ENCODE measurements around the gene ELP5. TPM values are rescaled to one million over a fixed set of nuclear protein-coding genes. Genes with fewer than 3 reads are reported as not detected.

The ELP5 gene
- total RNA-seq, 1 donor = 21.7 TPM

DNA sequence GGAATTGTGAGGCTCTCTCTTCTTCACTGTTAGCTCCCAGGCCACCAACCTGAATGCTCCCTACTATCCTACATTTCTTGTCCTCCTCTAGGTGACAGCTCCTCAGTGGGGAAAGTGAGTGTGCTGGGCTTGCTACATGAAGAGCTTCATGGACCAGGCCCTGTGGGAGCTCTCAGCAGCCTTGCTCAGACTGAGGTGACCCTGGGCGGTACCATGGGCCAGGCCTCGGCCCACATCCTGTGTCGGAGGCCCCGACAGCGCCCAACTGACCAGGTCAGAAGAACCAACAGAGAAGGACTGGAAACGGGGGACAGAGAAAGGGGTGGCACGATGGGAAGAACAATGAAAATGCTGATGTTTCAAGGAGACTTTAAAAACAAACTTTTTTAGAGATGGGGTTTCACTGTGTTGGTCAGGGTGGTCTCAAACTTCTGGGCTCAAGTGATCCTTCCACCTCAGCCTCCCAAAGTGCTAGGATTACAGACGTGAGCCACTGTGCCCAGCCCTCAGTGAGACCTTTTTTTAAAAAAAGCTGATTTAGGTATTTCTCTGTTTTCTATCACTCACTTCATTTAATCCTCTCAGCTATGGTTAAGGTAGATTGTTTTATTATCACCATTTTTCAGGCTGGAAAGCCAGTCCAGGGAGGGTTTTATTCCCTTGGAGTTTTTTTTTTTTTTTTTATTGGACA is 4.9 kb downstream of the ELP5 start:
- TF ChIP-seq, protein P1, sequence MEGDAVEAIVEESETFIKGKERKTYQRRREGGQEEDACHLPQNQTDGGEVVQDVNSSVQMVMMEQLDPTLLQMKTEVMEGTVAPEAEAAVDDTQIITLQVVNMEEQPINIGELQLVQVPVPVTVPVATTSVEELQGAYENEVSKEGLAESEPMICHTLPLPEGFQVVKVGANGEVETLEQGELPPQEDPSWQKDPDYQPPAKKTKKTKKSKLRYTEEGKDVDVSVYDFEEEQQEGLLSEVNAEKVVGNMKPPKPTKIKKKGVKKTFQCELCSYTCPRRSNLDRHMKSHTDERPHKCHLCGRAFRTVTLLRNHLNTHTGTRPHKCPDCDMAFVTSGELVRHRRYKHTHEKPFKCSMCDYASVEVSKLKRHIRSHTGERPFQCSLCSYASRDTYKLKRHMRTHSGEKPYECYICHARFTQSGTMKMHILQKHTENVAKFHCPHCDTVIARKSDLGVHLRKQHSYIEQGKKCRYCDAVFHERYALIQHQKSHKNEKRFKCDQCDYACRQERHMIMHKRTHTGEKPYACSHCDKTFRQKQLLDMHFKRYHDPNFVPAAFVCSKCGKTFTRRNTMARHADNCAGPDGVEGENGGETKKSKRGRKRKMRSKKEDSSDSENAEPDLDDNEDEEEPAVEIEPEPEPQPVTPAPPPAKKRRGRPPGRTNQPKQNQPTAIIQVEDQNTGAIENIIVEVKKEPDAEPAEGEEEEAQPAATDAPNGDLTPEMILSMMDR (IDR thresholded peaks at IDR 0.05; ENCODE audit: extremely low read depth, low read depth, low read length) = no peak
- H2AFZ ChIP-seq (ENCODE audit: low read length) = no peak overlapping the region

DNA sequence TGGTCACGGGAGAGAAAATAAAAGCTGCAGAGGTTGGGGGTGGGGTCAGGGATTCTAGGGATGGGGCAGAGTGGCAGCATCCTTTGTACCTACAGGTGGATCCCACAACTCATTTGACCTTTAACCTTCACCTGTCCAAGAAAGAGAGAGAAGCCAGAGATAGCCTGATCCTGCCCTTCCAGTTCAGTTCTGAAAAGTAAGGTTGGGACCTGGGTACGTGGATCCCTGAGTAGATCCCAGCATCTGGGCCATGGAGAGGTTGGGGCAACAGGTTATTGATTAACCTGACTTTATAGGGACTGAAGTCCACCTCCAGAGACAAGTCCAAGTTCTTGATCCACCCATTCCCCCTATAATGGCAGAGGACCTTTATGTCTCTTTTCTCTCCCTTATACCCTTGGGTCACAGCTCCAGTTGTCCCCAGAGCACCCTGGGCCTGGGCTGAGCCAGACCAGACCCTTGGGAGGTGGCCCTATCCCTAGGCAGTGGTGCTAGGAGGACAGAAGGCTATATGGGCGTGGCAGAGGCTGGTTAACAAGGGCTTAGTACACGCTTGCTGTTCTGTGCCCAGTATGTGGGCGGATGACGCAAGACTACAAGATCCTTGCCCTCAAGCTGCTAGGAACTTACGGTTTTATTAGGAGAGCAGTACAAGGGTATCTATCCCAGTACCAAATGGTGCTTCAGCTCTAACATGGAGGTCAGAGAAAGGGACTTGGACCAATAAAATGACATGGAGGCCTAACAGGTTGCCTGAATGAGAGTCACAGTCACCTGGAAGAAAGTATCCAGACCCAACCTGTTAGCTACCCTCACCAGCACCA is 6.9 kb downstream of the ELP5 start:
- peaks cover 15% of the 10 kb centered on the region for H3K27me3 ChIP-seq (ENCODE audit: insufficient read depth, low read length)
- H3K9me3 ChIP-seq (ENCODE audit: low read depth, low read length) = no peaks in the 10 kb centered on the region
- H3K36me3 ChIP-seq (ENCODE audit: insufficient read depth, low read length) = peaks cover 41% of the 10 kb centered on the region
- no peaks in the 10 kb centered on the region for H4K20me1 ChIP-seq (ENCODE audit: insufficient read depth, low read length)
- H3K79me2 ChIP-seq (ENCODE audit: insufficient read depth, low read length) = peaks cover 5% of the 10 kb centered on the region
- H3K27ac ChIP-seq (ENCODE audit: low read depth, low read length) = no peak overlapping the region
- no peak overlapping the region for H2AFZ ChIP-seq (ENCODE audit: low read length)
- H3K4me2 ChIP-seq (ENCODE audit: insufficient read depth, low read length) = no peak overlapping the region
- H3K4me1 ChIP-seq (ENCODE audit: insufficient read depth, low read length) = peaks cover 16% of the 10 kb centered on the region
- TF ChIP-seq, protein P1 (IDR thresholded peaks at IDR 0.05; ENCODE audit: extremely low read depth, low read depth, low read length) = no peak
- peak; percentile 90 for DNase-seq (ENCODE audit: insufficient read length, low spot score, missing footprints)
- no peak overlapping the region for H3K4me3 ChIP-seq (ENCODE audit: insufficient read depth, low read length)

More for the DNA sequence above, 4.9 kb downstream of the ELP5 start:
- no peak for DNase-seq (ENCODE audit: insufficient read length, low spot score, missing footprints)
- H3K4me3 ChIP-seq (ENCODE audit: insufficient read depth, low read length) = no peak overlapping the region
- peaks cover 41% of the 10 kb centered on the region for H3K36me3 ChIP-seq (ENCODE audit: insufficient read depth, low read length)
- H4K20me1 ChIP-seq (ENCODE audit: insufficient read depth, low read length) = no peaks in the 10 kb centered on the region
- no peak overlapping the region for H3K4me2 ChIP-seq (ENCODE audit: insufficient read depth, low read length)
- H3K4me1 ChIP-seq (ENCODE audit: insufficient read depth, low read length) = peaks cover 16% of the 10 kb centered on the region
- no peak overlapping the region for H3K27ac ChIP-seq (ENCODE audit: low read depth, low read length)
- H3K27me3 ChIP-seq (ENCODE audit: insufficient read depth, low read length) = peaks cover 5% of the 10 kb centered on the region
- H3K9me3 ChIP-seq (ENCODE audit: low read depth, low read length) = no peaks in the 10 kb centered on the region
- H3K79me2 ChIP-seq (ENCODE audit: insufficient read depth, low read length) = peaks cover 16% of the 10 kb centered on the region

DNA sequence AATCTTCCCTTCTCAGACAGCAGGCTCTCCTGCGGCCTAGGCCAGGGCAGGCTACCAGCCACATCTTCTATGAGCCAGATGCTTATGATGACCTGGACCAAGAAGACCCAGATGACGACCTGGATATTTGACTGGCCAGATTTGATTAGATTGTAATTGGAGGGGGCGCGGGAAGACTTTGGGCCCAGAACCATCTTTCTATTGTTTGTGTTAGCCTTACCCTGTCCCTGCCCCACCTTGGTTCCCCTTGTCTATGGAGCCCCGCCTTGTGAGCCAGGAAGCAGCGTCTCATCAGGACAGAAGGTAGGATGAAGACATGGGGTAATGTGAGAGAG is 7.5 kb downstream of the ELP5 start:
- Histone ChIP-seq H3K79me2 (ENCODE audit: insufficient read depth, low read length) (peaks cover 1% of the 10 kb centered on the region), H3K4me3 (ENCODE audit: insufficient read depth, low read length) (no peak overlapping the region), H3K4me2 (ENCODE audit: insufficient read depth, low read length) (no peak overlapping the region), H3K4me1 (ENCODE audit: insufficient read depth, low read length) (peaks cover 17% of the 10 kb centered on the region), H3K36me3 (ENCODE audit: insufficient read depth, low read length) (peaks cover 36% of the 10 kb centered on the region), H2AFZ (ENCODE audit: low read length) (no peak overlapping the region), H3K27ac (ENCODE audit: low read depth, low read length) (no peak overlapping the region), H4K20me1 (ENCODE audit: insufficient read depth, low read length) (no peaks in the 10 kb centered on the region), H3K27me3 (ENCODE audit: insufficient read depth, low read length) (peaks cover 15% of the 10 kb centered on the region), H3K9me3 (ENCODE audit: low read depth, low read length) (no peaks in the 10 kb centered on the region)
- TF ChIP-seq, protein P1 (IDR thresholded peaks at IDR 0.05; ENCODE audit: extremely low read depth, low read depth, low read length) = no peak
- peak; percentile 63 for DNase-seq (ENCODE audit: insufficient read length, low spot score, missing footprints)

DNA sequence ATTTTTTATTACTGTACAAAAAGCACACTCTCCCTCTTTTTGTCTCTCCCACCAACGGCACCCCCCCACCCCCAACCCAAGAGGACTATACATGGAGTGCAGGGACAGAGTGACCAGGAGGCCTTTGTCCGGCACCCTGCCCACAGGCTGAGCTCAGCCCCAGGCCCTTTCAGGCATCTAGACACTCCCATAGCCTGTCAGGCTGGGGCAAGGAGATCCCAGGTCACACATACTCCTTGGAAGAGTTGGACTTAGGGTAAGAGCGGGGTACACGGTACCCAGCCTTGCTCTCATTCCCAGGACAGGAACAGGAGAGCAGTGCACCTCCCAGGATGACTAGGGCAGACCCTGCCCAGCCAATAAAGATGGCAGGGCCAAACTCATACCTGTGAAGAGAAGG is 8.1 kb downstream of the ELP5 start:
- H4K20me1 ChIP-seq (ENCODE audit: insufficient read depth, low read length) = no peaks in the 10 kb centered on the region

More for the DNA sequence above, 8.1 kb downstream of the ELP5 start:
- H3K79me2 ChIP-seq (ENCODE audit: insufficient read depth, low read length) = no peaks in the 10 kb centered on the region
- H3K4me2 ChIP-seq (ENCODE audit: insufficient read depth, low read length) = no peak overlapping the region
- TF ChIP-seq, protein P1 (IDR thresholded peaks at IDR 0.05; ENCODE audit: extremely low read depth, low read depth, low read length) = no peak
- DNase-seq (ENCODE audit: insufficient read length, low spot score, missing footprints) = peak; percentile 50
- peaks cover 30% of the 10 kb centered on the region for H3K36me3 ChIP-seq (ENCODE audit: insufficient read depth, low read length)
- no peak overlapping the region for H3K27ac ChIP-seq (ENCODE audit: low read depth, low read length)
- no peak overlapping the region for H3K4me3 ChIP-seq (ENCODE audit: insufficient read depth, low read length)
- peaks cover 19% of the 10 kb centered on the region for H3K4me1 ChIP-seq (ENCODE audit: insufficient read depth, low read length)
- H3K27me3 ChIP-seq (ENCODE audit: insufficient read depth, low read length) = peaks cover 15% of the 10 kb centered on the region
- H2AFZ ChIP-seq (ENCODE audit: low read length) = no peak overlapping the region
- H3K9me3 ChIP-seq (ENCODE audit: low read depth, low read length) = no peaks in the 10 kb centered on the region

All from osteoblast (primary cell).